Epithelial cell of proximal tubule (primary cell): ENCODE measurements around the gene COPS7A. TPM values are rescaled to one million over a fixed set of nuclear protein-coding genes. Genes with fewer than 3 reads are reported as not detected.

Source experiments
- DNase-seq: peaks from one replicate; pipeline ENCODE4 v3.0.0-alpha.2; 2011; ENCODE audit warnings: low read depth
- H3K4me3 ChIP-seq: 2 replicates; pipeline ENCODE4 v1.5.1; 2011; ENCODE audit warnings: low read depth, mild to moderate bottlenecking, low read length
- CTCF ChIP-seq: conservative IDR thresholded peaks from 2 replicates; pipeline ENCODE4 v1.5.1; 2012; ENCODE audit warnings: low read depth, mild to moderate bottlenecking, low read length
- total RNA-seq: library from RNA; depleted of rRNA; stranded (reverse); fragments of >200 nt; gene quantifications from 2 replicates; pipeline ENCODE4 v1.2.3, GENCODE V29; 2015

Gene COPS7A
- total RNA-seq, 1 donor from 2014 or later: 59.2 TPM

GRCh38 chr12:6775185-6776174, 51.6 kb downstream of the COPS7A start:
- TF ChIP-seq CTCF: no peak
- no peak for DNase-seq
- no peak overlapping the region for H3K4me3 ChIP-seq

GRCh38 chr12:6777386-6777785, 53.5 kb downstream of the COPS7A start:
- no peak overlapping the region for H3K4me3 ChIP-seq
- TF ChIP-seq CTCF: no peak
- no peak for DNase-seq

- H3K4me3 ChIP-seq: peak overlapping the region; percentile 56
Observed at GRCh38 chr12:6778217-6778573, 54.3 kb downstream of the COPS7A start.

GRCh38 chr12:6778574-6779550, 55.0 kb downstream of the COPS7A start:
- DNase-seq: peak; percentile 40
- H3K4me3 ChIP-seq: peak overlapping the region; percentile 56
- TF ChIP-seq CTCF: peak; percentile 97

More at GRCh38 chr12:6778217-6778573, 54.3 kb downstream of the COPS7A start:
- no peak for DNase-seq
- no peak for TF ChIP-seq CTCF

GRCh38 chr12:6779708-6780432, 56.0 kb downstream of the COPS7A start:
- no peak overlapping the region for H3K4me3 ChIP-seq
- no peak for TF ChIP-seq CTCF
- DNase-seq: no peak

- no peak for TF ChIP-seq CTCF
- DNase-seq: no peak
- H3K4me3 ChIP-seq: no peak overlapping the region
Observed at GRCh38 chr12:6780573-6780972, 56.7 kb downstream of the COPS7A start.
